Stimulated activated CD8-positive, alpha-beta memory T cell treated with anti-CD3 and anti-CD28 coated beads, Interleukin-7, amount 100 ng/mL, for 24 hours (primary cell): ENCODE data around the gene RAET1L.
"Not testable (repeated sequence)": the region's sequence is repeated elsewhere in the genome, so short reads cannot be mapped to it uniquely, and the experiment has no call there.

Source experiments
- DNase-seq: peaks from one replicate; pipeline ENCODE4 v3.0.0-alpha.2; 2020; ENCODE audit warnings: low read depth

The RAET1L gene

DNA sequence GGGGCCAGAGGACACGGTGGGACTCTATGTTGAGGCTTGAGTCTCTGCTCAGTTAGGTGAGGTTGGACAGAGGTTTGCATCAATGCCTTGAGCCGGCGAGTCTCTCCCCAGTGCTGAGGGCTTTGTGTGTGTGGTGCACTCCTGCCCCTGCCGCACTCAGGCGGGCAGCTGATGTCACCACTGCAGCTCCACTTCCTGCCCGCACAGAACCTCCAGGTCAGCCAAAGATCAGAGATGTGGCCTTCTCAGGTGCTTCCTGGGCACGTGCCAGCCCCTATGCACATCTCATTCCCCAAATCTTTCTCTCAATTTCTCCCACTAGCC lies 33.9 kb downstream of the RAET1L start:
- not testable (repeated sequence) for DNase-seq

DNA sequence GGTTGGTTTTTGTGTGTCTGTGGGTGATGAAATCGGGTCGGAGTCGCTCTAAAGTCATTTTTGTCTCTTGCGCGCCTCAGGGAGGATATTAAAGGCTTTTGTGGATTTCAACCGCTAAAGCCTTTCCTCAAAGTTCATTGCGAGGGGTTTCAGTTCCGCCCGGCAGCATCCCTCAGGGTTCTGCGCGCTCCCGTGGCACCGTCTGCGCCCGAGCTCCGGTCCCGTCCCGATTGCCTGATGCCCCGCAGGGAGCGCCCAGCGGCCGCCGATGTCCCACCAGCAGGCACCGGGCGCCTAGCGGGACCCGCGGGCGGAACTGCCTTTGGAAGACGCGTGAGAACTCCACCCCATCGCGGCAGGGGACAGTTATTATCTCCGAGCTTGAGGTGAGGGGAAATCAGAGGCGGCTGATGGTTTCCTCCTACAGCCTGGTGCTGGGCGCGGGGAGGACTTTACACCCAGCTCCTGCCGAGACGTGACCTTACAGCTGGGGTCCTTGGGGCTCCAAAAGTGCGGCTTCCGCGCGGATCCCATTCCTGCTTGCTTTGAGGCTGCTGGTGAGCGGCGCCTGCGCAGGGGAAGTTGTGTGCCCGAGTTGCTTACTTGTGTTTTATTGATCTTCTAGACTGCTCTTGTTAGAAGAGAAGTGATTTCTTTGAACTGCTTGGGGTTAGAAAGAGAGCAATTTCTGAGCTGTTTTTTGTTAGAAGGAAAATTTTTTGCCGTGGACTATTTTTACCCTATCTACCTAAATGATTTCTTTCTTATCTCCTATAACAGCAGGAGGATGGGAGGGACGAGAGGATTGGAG lies 34.5 kb downstream of the RAET1L start:
- no peak for DNase-seq

DNA sequence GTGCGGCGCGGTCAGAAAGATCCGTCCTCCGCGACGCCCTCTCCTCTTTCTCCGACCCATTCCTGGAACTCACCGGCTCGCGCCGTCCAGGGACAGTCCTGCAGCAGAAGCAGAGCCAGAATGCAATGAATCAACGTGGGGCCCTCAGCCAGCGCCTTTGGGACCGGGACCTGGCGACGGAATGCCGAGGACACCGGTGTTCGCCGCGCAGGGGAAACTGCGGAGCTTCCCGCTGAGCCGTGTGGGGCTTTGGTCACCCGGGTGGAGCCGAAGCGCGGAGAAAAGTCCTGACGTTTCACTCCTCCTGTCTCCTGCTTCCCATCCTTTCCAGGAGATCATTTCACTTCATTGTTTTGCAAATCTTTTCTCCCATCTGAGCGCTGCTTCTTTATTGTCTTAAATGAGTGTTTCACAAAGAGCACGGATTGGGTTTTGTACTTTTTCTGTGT lies 35.1 kb downstream of the RAET1L start:
- DNase-seq: no peak

GRCh38 chr6:149988550-149989346 lies 36.6 kb downstream of the RAET1L start:
- no peak for DNase-seq

- DNase-seq: no peak
Measured at GRCh38 chr6:149987602-149988107, 37.7 kb downstream of the RAET1L start.

- DNase-seq: no peak
Measured at GRCh38 chr6:149985481-149985937, 39.8 kb downstream of the RAET1L start.

DNA sequence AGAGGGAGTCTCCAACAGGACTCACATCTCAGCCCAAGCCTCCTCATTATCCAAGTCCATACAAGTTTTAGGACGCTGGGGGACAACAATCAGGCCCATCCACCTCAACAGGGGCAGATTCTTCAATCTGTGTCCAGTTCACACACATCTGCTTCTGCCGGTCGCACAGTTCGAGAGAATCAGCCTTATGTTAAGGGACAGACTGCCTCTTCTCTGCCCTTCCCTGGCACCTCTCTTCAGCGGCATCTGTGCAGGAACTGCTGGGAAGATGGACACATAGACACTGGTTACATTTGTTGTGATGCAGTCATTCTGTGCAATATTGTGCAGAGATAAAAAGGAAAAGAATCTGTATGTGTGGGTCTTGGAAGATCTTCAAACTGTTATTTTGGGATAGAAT lies 40.6 kb downstream of the RAET1L start:
- DNase-seq: no peak

DNA sequence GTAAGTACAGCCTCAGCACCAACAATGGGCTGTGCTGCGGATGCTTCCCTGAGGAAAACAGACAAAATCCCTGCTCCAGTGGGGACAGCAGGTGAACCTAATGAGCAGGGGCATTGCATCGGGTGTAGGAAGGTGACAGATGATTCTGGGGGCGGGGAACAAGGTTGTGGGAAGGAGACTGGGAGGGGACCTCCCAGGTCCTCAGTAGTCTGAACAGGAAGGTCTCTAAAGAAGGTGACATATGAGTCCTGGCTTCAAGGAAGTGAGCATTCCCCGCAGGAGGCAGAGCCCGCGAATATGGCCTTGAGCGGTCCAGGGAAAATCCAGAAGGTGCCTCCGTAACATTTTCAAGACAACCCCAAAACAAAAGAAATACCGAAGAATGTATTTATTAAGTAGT lies 42.2 kb downstream of the RAET1L start:
- DNase-seq: no peak

DNA sequence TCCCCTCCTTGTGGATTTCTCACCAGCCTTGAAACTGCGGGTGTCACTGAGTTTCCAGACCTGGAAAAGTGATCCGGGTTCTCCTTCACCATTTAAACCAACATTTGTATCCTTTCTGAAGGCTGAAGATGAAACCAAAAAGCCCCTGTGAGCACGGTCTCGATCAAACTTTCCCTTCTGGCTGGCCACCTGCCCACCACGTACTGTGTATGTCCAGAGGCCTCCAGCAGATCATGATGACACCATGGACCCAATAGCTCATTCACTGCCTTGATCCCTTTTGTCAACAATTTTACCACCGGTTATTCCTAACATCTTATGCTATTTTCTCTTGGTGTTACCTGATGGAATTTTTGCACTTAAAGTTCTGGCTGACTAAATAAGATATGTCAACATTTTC lies 46.0 kb downstream of the RAET1L start:
- no peak for DNase-seq

DNA sequence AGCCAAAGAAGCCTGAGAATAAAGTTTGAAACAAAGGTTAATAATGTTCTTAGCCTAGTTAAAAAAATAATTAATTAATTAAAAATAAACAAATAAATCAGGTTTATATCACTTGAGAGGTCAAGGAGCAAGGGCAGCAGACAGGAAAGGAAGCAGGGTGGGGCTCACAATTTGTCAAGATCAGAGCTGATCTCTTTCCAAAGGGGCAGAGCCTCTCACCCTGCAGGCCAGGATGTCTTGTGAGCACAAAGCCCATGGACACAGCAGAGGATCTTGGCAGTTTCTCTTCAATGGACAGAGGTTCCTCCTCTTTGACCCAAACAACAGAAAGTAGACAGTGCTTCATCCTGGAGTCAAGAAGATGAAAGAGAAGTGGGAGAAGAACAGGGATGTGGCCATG lies 46.7 kb downstream of the RAET1L start:
- DNase-seq: no peak

GRCh38 chr6:149977221-149977620 lies 48.1 kb downstream of the RAET1L start:
- no peak for DNase-seq

DNA sequence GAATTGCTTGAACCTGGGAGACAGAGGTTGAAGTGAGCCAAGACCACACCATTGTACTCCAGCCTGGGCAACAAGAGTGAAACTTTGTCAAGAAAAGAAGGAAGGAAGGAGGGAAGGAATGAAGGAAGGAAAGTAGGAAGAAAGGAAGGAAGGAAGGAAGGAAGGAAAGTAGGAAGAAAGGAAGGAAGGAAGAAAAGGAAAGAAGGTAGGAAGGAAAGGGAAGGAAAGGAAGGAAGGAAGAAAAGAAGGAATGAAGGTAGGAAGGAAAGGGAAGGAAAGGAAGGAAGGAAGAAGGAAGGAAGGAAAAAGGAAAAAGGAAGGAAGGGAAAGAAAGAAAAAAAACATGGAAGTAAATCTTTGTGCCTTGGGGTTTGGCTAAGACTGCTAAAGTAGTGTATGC lies 49.9 kb downstream of the RAET1L start:
- no peak for DNase-seq

DNA sequence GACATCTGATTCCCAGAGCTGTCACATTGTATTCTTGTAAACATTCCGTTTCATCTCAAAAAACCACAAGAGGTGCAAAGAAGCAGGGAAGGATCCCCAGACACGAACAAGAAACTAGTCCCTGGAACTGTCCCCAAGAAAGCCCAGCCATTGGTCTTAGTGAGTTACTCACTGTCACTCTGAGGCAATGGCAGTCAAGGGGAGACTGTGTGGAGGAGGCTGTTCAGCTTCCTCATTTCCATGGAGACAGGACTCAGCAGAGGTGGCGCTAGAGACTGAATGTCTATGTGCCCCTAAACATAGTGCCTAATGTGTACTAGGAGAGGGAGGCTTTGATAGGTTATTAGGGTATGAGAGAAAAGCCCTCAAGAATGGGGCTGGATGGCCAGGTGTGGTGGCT lies 50.5 kb downstream of the RAET1L start:
- no peak for DNase-seq

- not testable (repeated sequence) for DNase-seq
Measured at GRCh38 chr6:149974394-149974793, 50.9 kb downstream of the RAET1L start.

DNA sequence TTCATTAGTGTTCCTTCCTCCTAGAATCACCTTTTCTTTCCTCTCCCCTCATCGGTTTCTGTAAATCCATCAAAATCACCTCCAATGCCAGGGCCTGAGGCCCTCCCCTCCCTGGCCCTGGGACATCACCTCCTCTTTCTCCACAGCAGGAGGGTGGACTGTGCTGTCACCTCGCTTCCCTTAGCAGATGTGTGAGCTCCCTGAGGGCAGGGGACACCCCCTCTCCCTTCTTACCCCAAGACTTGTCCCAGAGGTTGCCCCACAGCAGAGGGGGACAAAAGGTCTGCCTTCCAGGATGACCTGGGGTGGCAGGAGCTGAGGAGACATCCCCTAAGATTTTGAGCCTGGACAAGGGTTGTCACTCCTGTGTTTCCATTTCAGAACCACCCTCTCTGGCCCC lies 55.7 kb downstream of the RAET1L start:
- DNase-seq: no peak

- not testable (repeated sequence) for DNase-seq
Measured at GRCh38 chr6:149968909-149969308, 56.4 kb downstream of the RAET1L start.
